Stimulated activated CD4-positive, alpha-beta T cell treated with anti-CD3 and anti-CD28 coated beads, Interleukin-1b, Interleukin-23, amount 100 ng/mL, for 24 hours (primary cell): ENCODE results near the gene AFF3.
"Not testable (repeated sequence)": the region's sequence is repeated elsewhere in the genome, so short reads cannot be mapped to it uniquely, and the experiment has no call there.

ENCODE experiments used
- DNase-seq, 4 experiments: peaks; one replicate each; pipeline ENCODE4 v3.0.0-alpha.2; 2020; ENCODE audit warnings: low read depth in 4 of 4, low spot score in 1 of 4

AFF3 gene

GRCh38 chr2:100142393-100142792, at the start of gene AFF3:
Gene AFF3, minus strand, starts transcription at chr2:100142590. Its CDS starts 38,136 bp downstream, at chr2:100104454.
- peak; percentile 4 to 30 (median 7) for DNase-seq

- no peak for DNase-seq
Measured at GRCh38 chr2:100189387-100189786, 47.0 kb upstream of the AFF3 start.

GRCh38 chr2:100188326-100188725, 45.9 kb upstream of the AFF3 start:
- DNase-seq, result no peak

DNA sequence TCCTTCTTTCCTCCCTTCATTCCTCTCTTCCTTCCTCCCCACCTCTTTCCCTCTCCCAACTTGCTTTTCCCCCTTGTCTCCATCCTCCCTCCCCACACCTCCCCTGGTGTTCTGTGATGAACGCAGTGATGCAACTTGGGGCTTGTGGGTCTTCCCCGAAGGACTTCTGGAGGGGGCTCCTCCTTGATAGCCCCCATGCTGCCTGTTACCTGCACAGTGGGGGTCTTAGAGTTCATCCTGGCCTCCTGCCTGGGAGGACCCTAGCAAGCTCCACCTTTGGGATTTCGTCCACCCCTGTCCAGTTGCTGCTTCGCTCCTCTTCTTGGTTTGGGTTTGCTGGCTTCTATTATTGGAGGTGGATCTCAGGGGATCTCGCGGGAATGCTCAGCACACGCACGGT, 43.7 kb upstream of the AFF3 start:
- no peak for DNase-seq

GRCh38 chr2:100185516-100185915, 43.1 kb upstream of the AFF3 start:
- DNase-seq, result no peak

DNA sequence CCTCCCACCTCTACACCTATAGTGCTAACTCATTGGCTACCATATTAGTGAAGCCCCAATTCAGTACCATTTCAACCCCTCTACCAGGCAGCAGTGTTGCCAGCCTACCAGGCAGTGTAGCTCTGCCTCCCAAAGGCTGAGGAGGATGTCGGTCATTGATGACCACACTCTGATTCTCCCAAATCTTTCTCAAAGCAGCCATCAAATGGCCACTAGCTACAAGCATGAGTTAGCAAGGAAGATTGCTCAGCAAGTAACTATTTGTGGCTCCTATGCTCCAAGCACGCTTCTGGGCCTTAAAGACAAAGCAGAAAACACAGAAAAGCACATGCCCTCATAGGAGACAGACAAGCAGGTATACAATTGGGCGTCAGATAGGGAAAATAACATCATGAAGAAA, 42.7 kb upstream of the AFF3 start:
- DNase-seq, result no peak

- no peak for DNase-seq
Measured at GRCh38 chr2:100184055-100184737, 41.8 kb upstream of the AFF3 start.

GRCh38 chr2:100182494-100183361, 40.3 kb upstream of the AFF3 start:
- no peak for DNase-seq

- DNase-seq, result no peak
Measured at GRCh38 chr2:100180503-100180902, 38.1 kb upstream of the AFF3 start.

GRCh38 chr2:100179806-100180205, 37.4 kb upstream of the AFF3 start:
- DNase-seq, result no peak

DNA sequence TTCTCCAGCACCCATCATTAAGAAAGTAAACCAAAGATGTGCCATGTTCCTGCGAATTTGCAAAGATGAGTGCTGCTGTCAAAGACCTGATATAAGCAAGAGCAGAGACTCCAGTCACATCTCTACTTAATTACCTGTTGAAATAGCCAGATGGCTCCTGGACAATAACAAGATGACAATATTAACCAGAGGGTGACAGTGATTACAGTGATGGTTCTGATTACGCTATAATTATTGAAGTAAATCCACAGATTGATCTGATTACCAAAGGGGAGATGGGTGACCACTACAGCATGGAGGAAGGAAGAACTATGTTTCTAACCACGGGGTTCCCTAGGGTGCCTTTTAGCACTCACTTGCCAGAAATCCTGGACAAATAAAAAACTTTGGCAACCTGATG, 36.5 kb upstream of the AFF3 start:
- DNase-seq, result no peak

- DNase-seq, result peak in 1 of 4 experiments; percentile 2
Measured at GRCh38 chr2:100178085-100178788, 35.8 kb upstream of the AFF3 start.

DNA sequence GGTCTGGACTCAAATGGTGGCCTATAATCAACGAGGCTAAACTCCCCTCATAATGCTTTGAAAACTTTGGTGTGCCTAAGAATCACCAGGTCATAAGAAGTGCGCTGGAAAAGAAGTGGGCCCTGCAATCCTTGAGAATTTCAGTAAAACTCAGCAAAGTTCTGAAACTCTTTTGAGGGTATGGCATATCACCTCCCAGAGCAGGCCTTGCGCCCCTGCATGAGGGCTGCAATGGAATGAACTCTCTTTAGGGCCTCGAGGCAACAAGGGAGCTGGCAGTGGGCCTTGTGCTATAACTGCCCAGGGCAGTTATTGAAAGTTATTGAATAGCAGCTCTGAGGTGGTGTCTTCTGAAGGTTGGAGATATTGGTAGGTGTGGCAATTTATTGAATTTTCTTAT, 34.5 kb upstream of the AFF3 start:
- no peak for DNase-seq

- no peak for DNase-seq
Measured at GRCh38 chr2:100174026-100174431, 31.6 kb upstream of the AFF3 start.

- DNase-seq, result no peak
Measured at GRCh38 chr2:100166701-100167100, 24.3 kb upstream of the AFF3 start.

- no peak for DNase-seq
Measured at GRCh38 chr2:100163605-100164004, 21.2 kb upstream of the AFF3 start.

GRCh38 chr2:100161945-100162620, 19.7 kb upstream of the AFF3 start:
- no peak for DNase-seq

- no peak for DNase-seq
Measured at GRCh38 chr2:100160396-100160795, 18.0 kb upstream of the AFF3 start.

GRCh38 chr2:100151832-100152231, 9.4 kb upstream of the AFF3 start:
- not testable (repeated sequence) for DNase-seq

GRCh38 chr2:100151310-100151709, 8.9 kb upstream of the AFF3 start:
- DNase-seq, result no peak

DNA sequence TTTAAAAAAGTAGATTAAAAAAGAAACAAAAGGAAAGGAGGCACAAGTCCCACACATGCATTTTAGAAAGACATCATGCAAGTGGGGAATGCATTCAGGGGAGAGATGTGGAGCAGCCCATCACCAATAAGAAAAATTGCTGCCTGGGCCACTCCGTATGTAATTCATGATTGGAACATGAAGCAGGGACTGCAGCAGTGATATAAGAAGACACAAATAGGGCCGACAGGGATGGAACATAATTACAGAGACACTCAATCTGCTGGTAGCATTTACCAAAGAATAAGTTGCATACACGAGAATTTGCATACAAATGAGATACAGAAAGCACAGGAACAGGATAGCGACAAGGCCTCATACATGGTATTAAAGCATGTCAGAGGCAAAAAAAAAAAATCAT, 6.5 kb upstream of the AFF3 start:
- no peak for DNase-seq
